Measurements from ENCODE around the gene MTA3.

DNA sequence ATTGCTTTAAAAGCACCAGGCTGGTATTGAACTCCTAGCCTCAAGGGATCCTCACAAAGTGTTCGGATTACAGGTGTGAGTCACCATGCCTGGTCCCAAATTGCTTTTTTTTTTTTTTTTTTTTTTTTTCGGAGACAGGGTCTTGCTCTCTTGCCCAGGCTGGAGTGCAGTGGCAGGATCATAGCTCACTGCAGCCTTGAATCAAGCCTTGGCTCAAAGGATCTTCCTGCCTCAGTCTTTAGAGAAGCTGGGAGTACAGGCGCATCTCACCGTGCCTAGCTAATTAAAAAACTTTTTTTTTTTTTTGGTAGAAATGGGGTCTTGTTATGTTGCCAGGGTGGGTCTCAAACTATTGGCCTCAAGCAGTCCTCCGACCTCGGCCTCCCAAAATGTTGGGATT, 12.8 kb downstream of the MTA3 start:
- TF ChIP-seq, protein P1, sequence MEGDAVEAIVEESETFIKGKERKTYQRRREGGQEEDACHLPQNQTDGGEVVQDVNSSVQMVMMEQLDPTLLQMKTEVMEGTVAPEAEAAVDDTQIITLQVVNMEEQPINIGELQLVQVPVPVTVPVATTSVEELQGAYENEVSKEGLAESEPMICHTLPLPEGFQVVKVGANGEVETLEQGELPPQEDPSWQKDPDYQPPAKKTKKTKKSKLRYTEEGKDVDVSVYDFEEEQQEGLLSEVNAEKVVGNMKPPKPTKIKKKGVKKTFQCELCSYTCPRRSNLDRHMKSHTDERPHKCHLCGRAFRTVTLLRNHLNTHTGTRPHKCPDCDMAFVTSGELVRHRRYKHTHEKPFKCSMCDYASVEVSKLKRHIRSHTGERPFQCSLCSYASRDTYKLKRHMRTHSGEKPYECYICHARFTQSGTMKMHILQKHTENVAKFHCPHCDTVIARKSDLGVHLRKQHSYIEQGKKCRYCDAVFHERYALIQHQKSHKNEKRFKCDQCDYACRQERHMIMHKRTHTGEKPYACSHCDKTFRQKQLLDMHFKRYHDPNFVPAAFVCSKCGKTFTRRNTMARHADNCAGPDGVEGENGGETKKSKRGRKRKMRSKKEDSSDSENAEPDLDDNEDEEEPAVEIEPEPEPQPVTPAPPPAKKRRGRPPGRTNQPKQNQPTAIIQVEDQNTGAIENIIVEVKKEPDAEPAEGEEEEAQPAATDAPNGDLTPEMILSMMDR (IDR thresholded peaks at IDR 0.05), result no peak
- TF ChIP-seq EZH2 (IDR thresholded peaks at IDR 0.05; ENCODE audit: borderline replicate concordance, insufficient read depth, low read depth, low read length, poor library complexity, severe bottlenecking), result no peak

Data from B cell (primary cell).